ENCODE results near the gene PNMT.

The PNMT gene

GRCh38 chr17:39663688-39664580, 4.3 kb upstream of the PNMT start:
- DNase-seq (ENCODE audit: low spot score), result no peak
- TF ChIP-seq, protein P1, sequence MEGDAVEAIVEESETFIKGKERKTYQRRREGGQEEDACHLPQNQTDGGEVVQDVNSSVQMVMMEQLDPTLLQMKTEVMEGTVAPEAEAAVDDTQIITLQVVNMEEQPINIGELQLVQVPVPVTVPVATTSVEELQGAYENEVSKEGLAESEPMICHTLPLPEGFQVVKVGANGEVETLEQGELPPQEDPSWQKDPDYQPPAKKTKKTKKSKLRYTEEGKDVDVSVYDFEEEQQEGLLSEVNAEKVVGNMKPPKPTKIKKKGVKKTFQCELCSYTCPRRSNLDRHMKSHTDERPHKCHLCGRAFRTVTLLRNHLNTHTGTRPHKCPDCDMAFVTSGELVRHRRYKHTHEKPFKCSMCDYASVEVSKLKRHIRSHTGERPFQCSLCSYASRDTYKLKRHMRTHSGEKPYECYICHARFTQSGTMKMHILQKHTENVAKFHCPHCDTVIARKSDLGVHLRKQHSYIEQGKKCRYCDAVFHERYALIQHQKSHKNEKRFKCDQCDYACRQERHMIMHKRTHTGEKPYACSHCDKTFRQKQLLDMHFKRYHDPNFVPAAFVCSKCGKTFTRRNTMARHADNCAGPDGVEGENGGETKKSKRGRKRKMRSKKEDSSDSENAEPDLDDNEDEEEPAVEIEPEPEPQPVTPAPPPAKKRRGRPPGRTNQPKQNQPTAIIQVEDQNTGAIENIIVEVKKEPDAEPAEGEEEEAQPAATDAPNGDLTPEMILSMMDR (IDR thresholded peaks at IDR 0.05; ENCODE audit: extremely low read depth, missing control alignments), result no peak

DNA sequence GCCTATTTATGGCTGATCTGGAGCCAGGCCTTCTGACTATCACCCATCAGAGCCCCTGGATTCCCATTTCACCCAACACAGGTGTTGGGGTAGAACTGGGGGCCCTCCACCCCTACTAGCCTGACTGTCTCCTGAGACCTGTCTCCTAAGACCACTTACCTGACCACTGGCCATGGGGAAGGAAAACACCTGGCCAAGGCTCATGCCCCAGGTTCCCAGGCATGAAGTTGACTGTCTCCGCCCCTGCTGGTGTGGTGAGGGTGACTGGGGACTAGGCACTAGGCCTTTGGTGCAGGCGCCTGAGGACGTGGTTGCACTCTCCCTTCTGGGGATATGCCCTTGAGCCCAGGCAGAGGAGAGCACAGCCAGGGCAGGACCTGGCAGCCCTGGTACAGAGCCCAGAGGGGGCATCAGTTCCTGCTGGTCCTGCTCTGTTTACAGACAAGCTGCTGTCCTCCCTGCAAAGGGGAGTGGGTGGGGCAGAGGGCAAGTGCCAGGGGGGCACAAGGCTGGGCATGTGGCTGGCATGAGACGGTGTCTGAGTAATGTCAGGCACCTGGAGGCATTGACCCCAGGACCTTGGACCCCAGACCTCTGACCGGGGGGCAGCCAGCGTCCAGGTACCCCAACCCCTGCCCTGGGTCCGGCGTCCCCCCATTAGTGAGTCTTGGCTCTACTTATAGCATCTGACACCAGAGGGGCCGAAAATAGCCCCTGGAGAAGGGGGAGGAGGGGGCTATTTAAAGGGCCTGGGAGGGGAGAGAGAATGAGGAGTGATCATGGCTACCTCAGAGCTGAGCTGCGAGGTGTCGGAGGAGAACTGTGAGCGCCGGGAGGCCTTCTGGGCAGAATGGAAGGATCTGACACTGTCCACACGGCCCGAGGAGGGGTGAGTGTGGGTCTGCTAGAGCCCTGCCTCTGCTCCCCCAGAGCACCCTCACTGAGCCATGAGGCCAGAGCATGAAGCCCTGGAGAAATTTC, 3.4 kb upstream of the PNMT start, which contains the start of gene TCAP:
Gene TCAP, plus strand, starts transcription at position 769 of the 981 bp plus-strand sequence. Its CDS starts 11 bp downstream, at position 780.
- TF ChIP-seq, protein P1 (IDR thresholded peaks at IDR 0.05; ENCODE audit: extremely low read depth, missing control alignments), result no peak
- no peak for DNase-seq (ENCODE audit: low spot score)

DNA sequence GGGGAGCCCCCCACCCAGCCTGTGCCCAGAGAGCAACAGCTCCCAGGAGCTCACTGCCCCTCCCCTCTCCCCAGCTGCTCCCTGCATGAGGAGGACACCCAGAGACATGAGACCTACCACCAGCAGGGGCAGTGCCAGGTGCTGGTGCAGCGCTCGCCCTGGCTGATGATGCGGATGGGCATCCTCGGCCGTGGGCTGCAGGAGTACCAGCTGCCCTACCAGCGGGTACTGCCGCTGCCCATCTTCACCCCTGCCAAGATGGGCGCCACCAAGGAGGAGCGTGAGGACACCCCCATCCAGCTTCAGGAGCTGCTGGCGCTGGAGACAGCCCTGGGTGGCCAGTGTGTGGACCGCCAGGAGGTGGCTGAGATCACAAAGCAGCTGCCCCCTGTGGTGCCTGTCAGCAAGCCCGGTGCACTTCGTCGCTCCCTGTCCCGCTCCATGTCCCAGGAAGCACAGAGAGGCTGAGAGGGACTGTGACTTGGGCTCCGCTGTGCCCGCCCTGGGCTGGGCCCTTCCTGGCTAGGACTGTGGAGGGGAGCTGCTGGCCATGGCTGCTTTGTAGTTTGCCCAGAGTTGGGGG, 2.5 kb upstream of the PNMT start:
- no peak for DNase-seq (ENCODE audit: low spot score)
- TF ChIP-seq, protein P1 (IDR thresholded peaks at IDR 0.05; ENCODE audit: extremely low read depth, missing control alignments), result no peak

DNA sequence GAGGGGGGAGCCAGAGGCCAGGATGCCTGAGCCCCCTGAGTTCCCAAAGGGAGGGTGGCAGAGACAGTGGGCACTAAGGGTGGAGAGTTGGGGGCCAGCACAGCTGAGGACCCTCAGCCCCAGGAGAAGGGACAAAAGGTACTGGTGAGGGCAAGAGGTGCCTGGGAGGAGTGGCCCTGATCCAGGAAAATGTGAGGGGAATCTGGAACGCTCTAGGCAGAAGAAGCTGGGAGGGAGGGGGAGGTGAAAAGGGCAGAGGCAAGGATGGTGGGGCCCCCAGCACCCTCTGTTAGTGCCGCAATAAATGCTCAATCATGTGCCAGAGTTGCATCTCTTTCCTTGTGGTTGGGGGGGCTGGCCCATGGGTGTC, 2.0 kb upstream of the PNMT start:
- TF ChIP-seq, protein P1 (IDR thresholded peaks at IDR 0.05; ENCODE audit: extremely low read depth, missing control alignments), result no peak
- no peak for DNase-seq (ENCODE audit: low spot score)

DNA sequence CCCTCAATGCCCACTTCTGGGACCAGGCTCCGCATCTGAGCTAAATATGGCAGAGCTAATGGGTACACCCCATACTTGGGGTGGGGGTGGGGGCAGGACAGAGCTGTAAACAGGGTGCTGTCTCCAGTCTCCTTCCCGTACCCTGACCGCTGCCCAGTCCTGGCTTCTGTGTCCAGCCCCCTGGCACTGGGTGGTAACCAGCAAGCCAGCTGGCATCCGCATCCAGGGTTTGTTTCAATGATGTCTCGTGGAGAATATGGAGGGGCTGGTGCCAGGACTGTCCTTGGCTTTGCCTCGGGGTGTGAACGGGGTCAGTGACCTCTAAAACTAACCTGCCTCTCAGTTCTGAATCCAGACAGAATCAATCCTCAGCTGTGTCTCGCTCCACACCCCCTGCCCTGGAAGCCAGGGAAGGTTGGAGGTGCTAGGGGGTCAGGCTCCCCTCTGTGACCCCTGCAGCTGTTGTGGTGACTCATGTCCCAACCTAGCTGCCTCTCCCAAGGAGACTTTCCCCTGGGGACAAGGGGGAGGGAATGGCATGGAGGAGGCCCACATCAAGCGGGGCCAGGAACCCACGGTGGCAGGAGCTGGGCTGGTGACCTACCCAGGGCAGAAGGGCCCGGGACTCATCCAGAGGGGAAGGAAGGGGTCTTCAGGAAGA, 1.5 kb upstream of the PNMT start:
- TF ChIP-seq, protein P1 (IDR thresholded peaks at IDR 0.05; ENCODE audit: extremely low read depth, missing control alignments), result no peak
- no peak for DNase-seq (ENCODE audit: low spot score)

DNA sequence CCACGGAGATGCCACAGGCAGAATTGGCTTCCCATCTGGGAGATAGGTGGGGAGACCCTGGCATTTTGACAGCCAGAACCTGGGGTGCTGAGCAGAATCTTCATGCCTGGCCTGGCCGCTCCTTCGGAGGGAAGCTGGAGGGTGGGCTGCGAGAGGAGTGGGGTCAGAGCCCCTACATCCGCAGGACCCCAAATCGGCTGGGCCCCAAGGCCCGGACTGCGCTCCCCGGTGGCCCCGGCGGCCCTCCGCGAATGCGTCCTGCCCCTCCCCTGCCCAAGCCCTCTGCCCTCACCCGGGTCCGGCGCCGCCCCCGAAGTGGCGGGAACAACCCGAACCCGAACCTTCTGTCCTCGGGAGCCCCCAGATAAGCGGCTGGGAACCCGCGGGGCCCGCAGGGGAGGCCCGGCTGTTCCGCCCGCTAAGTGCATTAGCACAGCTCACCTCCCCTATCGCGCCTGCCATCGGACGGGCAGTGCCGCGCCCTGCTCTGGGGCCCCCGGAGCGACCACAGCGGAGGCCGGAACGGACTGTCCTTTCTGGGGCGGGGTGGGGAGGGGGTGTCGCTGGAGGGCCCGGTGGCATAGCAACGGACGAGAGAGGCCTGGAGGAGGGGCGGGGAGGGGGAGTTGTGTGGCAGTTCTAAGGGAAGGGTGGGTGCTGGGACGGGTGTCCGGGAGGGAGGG, 850 bp upstream of the PNMT start:
- TF ChIP-seq, protein P1 (IDR thresholded peaks at IDR 0.05; ENCODE audit: extremely low read depth, missing control alignments), result no peak
- DNase-seq (ENCODE audit: low spot score), result peak; percentile 70
